Activated CD4-positive, CD25-positive, alpha-beta regulatory T cell (primary cell): ENCODE measurements around the gene PPP2R2B.

ENCODE experiments used
- DNase-seq, 4 experiments: peaks; one replicate each; lab custom pipeline; 2025; lab: John Stamatoyannopoulos, UW

The PPP2R2B gene

DNA sequence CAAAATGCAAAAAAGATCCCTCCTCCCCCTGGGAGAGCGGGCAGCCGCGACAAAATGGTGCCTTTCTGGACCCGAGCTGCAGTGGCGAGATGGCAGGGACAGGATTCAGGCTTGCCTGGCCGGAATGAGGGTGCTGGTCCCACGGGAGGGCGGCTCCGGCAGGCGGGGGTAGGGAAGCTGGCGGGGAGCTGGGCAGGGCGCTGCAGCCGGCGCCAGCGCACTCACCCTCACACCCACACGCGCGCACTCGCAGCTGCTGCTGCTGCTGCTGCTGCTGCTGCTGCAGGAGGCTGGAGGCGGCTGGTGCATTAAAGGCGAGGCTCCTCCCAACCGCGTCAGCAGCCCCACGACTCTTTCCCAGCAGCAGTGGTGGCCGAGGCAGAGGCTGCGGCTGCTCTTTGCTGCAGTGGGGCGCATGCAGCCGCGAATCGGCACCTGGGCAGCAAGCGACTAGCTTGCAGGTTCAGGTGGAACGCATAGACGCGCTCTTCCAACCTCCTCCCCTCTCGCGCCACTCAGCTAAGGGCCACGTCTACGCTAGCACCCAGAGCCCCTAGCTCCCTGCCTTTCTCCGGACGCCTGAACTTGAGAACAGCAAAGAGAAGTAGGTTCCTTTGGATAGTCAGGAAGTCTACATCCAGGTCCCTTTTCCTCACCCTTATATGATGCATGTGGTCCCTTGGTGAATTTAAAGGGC lies at the start of gene PPP2R2B:
PPP2R2B (minus strand) TSS at position 282 of the 697 bp plus-strand sequence.
- peak in 1 of 4 experiments; percentile 4 for DNase-seq

DNA sequence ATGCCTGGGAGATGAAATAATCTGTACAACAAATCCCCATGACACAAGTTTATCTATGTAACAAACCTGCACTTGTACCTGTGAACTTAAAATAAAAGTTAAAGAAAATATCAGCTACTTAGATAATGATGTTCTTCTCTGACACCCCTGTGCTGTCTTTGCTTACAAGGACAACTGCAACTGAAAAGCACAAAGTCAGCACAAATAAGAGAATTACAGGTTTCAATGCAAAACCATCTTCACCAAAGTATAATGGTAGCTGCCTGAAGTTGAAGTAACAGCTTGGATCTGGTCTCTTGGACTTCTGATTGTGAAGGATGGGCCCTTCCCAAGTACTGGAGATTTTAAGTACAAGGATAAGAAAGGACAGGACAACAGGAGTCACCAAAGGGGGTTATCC lies 45.6 kb upstream of the PPP2R2B start:
- no peak for DNase-seq

- no peak for DNase-seq
These were observed 42.7 kb upstream of the PPP2R2B start for GRCh38 chr5:146921225-146921624.

GRCh38 chr5:146920351-146920881 lies 41.9 kb upstream of the PPP2R2B start:
- no peak for DNase-seq

DNA sequence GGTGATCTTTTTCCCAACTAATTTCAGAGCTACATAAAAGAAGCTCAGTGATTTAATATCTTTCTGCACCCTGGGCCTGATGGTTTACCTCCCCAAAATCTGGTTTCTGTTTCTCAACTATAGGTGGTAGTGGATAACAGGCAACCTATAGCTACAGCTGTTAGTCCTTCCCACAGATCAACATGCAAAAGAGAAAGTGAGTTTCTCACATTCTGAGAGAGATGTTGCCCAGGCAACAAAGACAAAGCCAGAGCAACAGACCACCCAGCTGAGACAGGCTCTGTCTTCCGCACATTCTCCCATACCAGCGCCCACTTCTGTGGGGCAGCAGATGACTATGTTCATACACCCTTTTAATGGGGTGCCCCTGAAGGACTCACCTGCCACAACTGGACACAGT lies 40.7 kb upstream of the PPP2R2B start:
- no peak for DNase-seq

DNA sequence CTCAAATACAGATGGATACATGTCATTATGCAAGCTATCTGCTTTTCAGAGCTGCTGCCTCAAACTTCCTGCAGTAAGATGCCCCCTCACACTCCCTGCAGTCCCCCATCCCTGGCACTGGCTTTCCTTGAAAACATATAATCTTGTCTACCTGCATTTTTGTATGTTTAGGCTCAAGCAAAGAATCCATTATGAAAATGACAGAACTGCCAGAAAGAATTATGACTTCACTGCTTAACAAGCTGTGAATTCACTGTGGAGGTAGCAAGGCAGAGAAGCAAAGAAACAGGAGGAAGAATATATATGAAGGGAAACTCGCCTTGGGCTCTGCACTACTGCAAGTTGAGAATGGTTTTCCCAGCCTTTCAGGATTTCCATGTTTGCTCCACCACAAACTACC lies 39.4 kb upstream of the PPP2R2B start:
- DNase-seq, result no peak

DNA sequence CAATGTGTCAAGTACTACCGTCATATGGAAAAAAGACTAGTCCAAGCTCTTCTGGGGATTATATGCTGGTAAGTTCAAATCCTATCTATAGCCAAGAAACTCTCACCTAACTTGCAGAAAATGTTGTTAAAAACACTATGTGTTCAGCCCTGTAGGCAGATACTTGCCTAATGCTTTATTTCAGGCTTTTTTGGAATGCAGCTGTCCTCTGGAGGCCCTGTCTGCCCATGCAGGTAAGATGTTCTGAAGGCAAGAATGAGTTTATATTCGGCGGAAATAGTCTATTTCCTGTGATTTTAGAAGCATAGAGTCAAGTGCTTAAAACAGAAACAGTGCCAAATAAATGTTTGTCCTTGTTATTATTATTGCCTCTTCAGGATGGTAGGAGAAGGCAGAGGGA lies 34.3 kb upstream of the PPP2R2B start:
- DNase-seq, result no peak

GRCh38 chr5:146910239-146910638 lies 31.7 kb upstream of the PPP2R2B start:
- DNase-seq, result no peak

DNA sequence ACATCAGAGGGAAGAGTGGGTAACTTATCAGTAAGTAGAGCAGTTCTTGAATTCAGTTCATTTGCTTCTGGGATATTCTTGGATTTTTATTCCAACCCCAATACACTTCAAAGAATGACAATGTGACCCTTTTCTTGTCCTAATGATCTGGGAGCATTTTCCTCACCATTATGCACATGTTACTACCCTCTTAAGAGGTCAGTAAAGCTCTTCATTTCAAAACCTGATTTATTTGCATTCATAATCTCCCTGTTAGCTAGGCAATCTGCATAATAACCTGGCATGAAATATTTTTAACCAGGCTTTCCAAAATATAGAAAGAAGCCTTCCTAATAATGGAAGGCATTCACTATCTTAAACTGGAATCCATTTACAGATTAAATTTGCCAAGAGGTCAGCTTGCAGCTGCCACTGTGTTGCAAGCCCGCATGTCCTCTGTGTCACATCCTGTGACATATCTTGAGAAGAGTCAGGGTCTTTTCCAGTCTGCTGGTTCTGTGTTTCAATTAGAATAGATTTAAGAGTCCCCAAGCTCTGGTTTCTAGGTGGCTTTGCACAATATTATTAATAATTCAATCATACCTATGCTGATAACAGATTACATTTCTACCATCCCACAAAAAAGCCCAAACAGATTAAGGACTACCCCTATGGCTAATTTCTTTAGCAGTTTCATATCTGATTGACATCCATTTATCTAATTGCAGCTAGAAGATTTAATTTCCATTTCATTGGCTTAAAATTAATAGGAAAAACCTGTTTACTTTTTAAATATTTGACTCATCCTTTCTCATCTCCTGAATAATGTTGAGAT lies 30.9 kb upstream of the PPP2R2B start:
- DNase-seq, result no peak

DNA sequence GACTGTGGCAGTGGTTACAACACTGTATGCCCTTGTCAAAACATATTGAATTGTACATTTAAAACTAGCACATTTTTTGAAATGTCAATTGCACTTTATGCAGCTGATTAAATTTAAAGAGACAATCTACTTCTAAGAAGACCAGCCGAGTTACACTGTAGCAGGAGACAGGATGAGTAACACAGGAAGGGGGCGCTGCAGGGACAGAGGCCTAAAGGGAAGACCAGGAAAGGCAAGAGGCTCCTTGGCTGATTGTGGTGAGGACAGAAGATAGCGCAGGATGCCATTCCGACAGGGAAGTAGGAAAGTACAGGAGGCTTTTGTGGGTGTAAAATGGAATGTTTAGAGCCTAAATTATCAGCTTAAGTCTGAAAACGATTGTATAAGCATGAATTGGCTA lies 28.2 kb upstream of the PPP2R2B start:
- no peak for DNase-seq

GRCh38 chr5:146904890-146905289 lies 26.3 kb upstream of the PPP2R2B start:
- no peak for DNase-seq

GRCh38 chr5:146903789-146904188 lies 25.2 kb upstream of the PPP2R2B start:
- DNase-seq, result no peak

DNA sequence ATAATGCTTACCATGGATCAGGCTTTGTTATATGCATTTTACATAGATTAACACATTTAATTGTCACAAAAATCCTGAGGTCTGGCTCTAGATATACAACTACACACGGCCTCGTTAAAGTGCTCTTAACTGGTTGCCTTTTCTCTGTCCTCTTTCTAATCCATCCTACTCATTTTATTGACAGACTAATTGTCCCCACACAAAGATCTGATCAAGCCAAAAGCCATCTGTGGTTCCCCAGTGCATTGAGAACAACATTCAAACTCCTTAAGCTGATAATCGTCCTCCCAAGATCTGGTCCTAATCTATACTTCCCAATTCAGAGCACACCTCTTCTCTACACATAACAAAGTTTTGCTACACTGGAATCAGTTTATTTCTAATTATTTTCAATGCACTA lies 23.9 kb upstream of the PPP2R2B start:
- DNase-seq, result no peak

GRCh38 chr5:146897061-146897460 lies 18.5 kb upstream of the PPP2R2B start:
- no peak for DNase-seq

GRCh38 chr5:146894753-146895521 lies 16.4 kb upstream of the PPP2R2B start:
- no peak for DNase-seq

DNA sequence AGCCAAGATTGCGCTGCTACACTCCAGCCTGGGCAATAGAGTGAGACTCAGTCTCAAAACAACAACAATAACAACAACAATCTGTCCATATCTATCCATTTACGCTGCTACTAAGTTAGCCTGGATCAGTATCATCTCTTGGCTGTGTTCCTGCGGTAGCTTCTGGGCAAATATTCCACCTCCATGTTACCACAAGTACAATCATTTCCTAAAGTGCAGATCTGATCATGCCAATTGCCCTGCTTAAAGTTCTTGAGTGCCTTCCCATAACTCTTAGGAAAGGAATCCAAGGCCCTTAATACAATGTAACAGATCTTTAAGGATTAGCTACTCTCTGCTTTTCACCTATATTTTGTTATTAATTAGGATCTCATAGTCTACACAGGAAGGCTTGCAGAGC lies 15.4 kb upstream of the PPP2R2B start:
- no peak for DNase-seq

DNA sequence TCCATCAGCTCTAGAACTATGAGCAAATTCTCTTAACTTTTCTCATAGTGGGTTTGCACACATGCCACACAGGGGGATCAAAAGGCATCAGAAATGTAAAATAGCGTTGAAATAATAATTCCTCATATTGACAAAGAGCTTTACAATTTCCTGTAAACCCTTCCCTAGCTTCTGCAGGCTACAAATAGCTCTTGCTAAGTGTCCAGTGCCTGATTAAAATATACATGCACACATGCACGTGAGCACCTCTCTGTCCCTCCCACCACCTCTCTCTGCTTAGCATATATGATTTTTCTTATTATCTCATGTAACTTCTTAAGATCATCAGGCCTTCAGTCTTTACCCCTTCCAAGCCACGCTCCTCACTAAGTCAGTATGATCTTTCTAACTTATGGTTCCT lies 13.7 kb upstream of the PPP2R2B start:
- no peak for DNase-seq

DNA sequence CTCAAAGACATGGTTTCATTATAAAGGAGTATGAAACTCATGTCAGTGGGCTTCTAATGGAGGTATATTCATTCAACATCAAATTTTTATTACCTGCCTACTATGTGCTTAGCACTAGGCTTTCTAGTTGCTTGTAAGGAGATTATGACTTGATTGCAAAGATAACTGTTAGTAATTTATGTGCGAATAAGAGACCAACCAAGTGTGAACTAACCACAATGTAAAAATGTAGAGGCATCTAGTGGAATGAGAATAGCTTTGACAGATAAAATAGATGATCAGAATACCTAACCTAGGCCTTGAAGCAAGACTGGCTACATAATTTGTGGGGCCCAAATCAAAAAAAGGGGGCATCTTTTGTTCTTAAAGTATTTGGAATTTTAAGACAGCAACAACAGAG lies 13.0 kb upstream of the PPP2R2B start:
- no peak for DNase-seq

- DNase-seq, result no peak
These were observed 12.3 kb upstream of the PPP2R2B start for GRCh38 chr5:146890731-146891440.

- DNase-seq, result no peak
These were observed 11.5 kb upstream of the PPP2R2B start for GRCh38 chr5:146890066-146890465.

GRCh38 chr5:146889169-146889568 lies 10.6 kb upstream of the PPP2R2B start:
- DNase-seq, result no peak
